GM12801 (cell line): ENCODE measurements around the gene SATB1.

Experiments
- TF ChIP-seq, protein P1 (sequence below): IDR thresholded peaks from one replicate; pipeline ENCODE4 v1.5.1; 2011; ENCODE audit warnings: control low read depth; ENCODE audit not compliant: insufficient read length; ENCODE audit errors: extremely low read depth

Gene SATB1

DNA sequence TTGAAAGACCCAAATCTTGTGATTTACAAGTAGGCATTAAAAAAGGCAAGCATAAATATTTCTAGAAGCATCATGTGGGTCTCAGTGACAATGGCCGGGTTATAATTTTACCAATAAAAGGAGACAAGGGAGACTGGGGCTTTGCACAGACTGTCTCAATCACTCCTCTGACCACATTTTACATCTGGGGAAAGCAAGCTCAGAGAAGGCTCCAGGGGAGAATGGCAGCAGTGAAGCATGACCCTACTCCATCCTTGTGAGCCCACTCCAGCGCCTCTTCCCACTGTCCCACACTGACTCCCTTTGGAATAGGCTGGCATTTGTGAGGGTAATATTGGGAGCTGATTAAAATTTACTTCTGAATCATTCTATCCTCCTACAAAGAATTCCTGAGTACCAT lies 61.8 kb downstream of the SATB1 start:
- TF ChIP-seq, protein P1, sequence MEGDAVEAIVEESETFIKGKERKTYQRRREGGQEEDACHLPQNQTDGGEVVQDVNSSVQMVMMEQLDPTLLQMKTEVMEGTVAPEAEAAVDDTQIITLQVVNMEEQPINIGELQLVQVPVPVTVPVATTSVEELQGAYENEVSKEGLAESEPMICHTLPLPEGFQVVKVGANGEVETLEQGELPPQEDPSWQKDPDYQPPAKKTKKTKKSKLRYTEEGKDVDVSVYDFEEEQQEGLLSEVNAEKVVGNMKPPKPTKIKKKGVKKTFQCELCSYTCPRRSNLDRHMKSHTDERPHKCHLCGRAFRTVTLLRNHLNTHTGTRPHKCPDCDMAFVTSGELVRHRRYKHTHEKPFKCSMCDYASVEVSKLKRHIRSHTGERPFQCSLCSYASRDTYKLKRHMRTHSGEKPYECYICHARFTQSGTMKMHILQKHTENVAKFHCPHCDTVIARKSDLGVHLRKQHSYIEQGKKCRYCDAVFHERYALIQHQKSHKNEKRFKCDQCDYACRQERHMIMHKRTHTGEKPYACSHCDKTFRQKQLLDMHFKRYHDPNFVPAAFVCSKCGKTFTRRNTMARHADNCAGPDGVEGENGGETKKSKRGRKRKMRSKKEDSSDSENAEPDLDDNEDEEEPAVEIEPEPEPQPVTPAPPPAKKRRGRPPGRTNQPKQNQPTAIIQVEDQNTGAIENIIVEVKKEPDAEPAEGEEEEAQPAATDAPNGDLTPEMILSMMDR, result no peak

- TF ChIP-seq, protein P1, result no peak
These were observed 67.4 kb downstream of the SATB1 start for GRCh38 chr3:18357747-18358146.

DNA sequence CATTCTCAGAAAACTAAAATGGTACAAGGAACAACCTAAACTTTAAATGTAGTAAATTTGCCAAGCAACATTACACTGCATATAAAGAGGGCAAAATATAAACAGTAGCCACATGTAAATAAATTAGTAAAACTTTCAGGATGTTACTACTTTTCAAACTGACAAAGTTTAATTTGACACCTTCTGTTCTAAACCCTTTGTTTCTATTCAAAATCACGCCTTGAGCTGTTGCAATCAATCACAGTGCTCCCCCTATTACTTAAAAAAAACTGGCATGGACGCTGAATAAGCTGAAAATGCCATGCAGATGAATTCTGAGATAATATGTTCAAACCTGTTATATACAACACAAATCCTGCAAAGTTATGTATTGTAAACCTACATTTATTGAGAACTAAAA lies 69.3 kb downstream of the SATB1 start:
- TF ChIP-seq, protein P1, result no peak

DNA sequence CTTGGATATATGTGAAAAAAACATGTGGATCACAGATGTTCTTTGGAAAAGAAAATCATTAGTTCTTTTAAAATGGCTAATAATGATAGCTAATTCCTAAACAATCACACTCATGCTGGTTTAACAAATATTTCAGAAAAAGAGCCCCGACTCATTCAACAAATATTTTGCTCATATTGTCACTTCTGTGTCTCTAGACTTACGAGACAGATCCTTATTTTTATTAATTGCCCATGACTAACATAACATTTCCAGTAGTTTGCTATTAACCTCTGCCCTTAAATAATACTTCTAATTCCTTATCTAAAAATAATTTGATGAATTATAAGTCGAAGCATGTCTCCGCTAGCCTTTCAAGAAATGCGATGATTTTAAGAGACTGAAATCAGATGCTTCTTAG lies 70.4 kb downstream of the SATB1 start:
- TF ChIP-seq, protein P1, result no peak

- TF ChIP-seq, protein P1, result no peak
These were observed 73.1 kb downstream of the SATB1 start for GRCh38 chr3:18351823-18352744.

DNA sequence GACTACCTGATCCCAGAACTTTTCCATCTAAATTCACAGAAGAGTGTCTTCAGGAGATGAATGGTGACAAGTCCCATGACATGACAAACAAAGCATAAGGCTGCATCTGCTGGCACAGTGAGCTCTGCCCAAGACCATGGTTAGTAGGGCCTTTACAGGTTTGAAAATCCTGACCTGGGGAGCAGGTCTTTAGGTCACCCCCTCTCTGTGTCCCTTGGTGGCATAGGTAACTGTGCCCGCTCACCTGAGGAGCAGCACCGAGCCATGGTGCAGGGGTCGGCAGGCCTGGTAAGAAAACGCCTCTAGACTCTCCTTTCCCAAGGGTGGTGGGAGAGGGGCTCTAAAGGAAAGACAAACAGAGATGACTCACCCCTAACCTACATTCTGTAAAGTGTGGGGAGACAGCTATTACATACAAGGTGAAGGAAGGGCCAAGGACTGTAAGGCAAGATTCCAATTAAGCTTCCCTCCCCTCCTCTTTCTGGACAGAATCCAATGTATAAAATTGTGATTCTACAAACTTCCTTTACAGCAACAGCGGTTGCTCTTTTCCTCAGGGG lies 74.0 kb downstream of the SATB1 start:
- TF ChIP-seq, protein P1, result no peak

- TF ChIP-seq, protein P1, result no peak
These were observed 75.8 kb downstream of the SATB1 start for GRCh38 chr3:18349197-18349798.
